Gastrocnemius medialis (tissue), 4 donors: ENCODE results near the gene HOTAIR. TPM values are rescaled to one million over a fixed set of nuclear protein-coding genes. Genes with fewer than 3 reads are reported as not detected.
A peak's percentile ranks its signal among the peaks of the same experiment; 100 is the strongest.

Experiments used
- ATAC-seq, 2 donors: fragments of 150-250 bp; one replicate each; pipeline ENCODE4 v1.9.1; 2016
- DNase-seq, 2 donors: peaks; one replicate each; pipeline ENCODE4 v3.0.0-alpha.2; 2019
- H3K27ac ChIP-seq, 4 donors: fragments of 200-600 bp; sonication (generic); 1 replicate in 1 of 4; 2 replicates in 3 of 4; pipeline ENCODE4 v1.5.1; 2016 to 2018; ENCODE audit warnings: mild to moderate bottlenecking in 2 of 4, moderate library complexity in 1 of 4
- H3K27me3 ChIP-seq, 3 donors: fragments of 200-600 bp; sonication (generic) in 2 of 3; 1 replicate in 1 of 3; 2 replicates in 2 of 3; pipeline versions ENCODE4 v1.5.1 to v1.6.0; 2016 to 2019; ENCODE audit warnings: mild to moderate bottlenecking in 1 of 3, moderate library complexity in 1 of 3
- H3K36me3 ChIP-seq, 2 donors: fragments of 200-600 bp; sonication (generic) in 1 of 2; one replicate each; pipeline ENCODE4 v1.5.1; 2017 to 2018
- H3K4me1 ChIP-seq, 2 donors: fragments of 200-600 bp; sonication (generic) in 1 of 2; one replicate each; pipeline ENCODE4 v1.5.1; 2016 to 2017; ENCODE audit warnings: mild to moderate bottlenecking in 2 of 2
- H3K4me3 ChIP-seq, 4 donors: fragments of 200-600 bp; sonication (generic) in 3 of 4; 1 replicate in 1 of 4; 2 replicates in 3 of 4; pipeline ENCODE4 v1.5.1; 2016 to 2019; ENCODE audit warnings: mild to moderate bottlenecking in 2 of 4
- H3K9me3 ChIP-seq, 3 donors: fragments of 200-600 bp; sonication (generic) in 2 of 3; 1 replicate in 1 of 3; 2 replicates in 2 of 3; pipeline ENCODE4 v1.5.1; 2016 to 2019
- POLR2A ChIP-seq, 2 donors: fragments of 450-650 bp; IDR thresholded peaks; one replicate each; pipeline ENCODE4 v1.6.1; 2017; ENCODE audit warnings: antibody characterized with exemption in 2 of 2, mild to moderate bottlenecking in 2 of 2, moderate library complexity in 2 of 2
- in situ Hi-C, 4 donors: fragments of 200-750 bp; cut with MboI; loops; one replicate each; pipeline versions ENCODE4 v1.15.0 to v1.8.0; 2017; ENCODE audit warnings: low sequenced_read_pairs in 4 of 4
- intact Hi-C: fragments of 100-400 bp; cut with DNase I; formaldehyde crosslinking; loops from one replicate; pipeline ENCODE4 v1.15.1; 2023; ENCODE audit warnings: low total_unique reads
- total RNA-seq, 4 donors: library from RNA; depleted of rRNA; stranded (reverse); fragments of >200 nt; gene quantifications; one replicate each; pipeline versions ENCODE4 v1.1.0 to v1.2.3, GENCODE V29; 2016
- TF ChIP-seq, protein P1 (sequence below), 5 experiments: fragments of 450-650 bp in 3 of 5; fragments of 200-600 bp in 2 of 5; sonication (generic) in 2 of 5; IDR thresholded peaks in 4 of 5; conservative IDR thresholded peaks in 1 of 5; 1 replicate in 4 of 5; 2 replicates in 1 of 5; pipeline ENCODE4 v1.5.1; 2016 to 2019; ENCODE audit warnings: antibody characterized with exemption in 5 of 5, mild to moderate bottlenecking in 3 of 5, moderate library complexity in 3 of 5

HOTAIR gene
- total RNA-seq, 4 donors from 2014 or later, result 0.35 to 0.83 (median 0.56) TPM; not detected in 1

- Histone ChIP-seq H3K4me1 (peaks cover 59 to 74% of the 10 kb centered on the region in 2 donors), H3K27me3 (no peaks in the 10 kb centered on the region), H3K4me3 (peak overlapping the region; percentile 62 to 70 (median 68)), H3K36me3 (no peaks in the 10 kb centered on the region), H3K27ac (peak overlapping the region; percentile 94 to 100 (median 98)), H3K9me3 (no peaks in the 10 kb centered on the region)
- peak in 1 of 2 donors; percentile 5 for ATAC-seq
- TF ChIP-seq, protein P1, sequence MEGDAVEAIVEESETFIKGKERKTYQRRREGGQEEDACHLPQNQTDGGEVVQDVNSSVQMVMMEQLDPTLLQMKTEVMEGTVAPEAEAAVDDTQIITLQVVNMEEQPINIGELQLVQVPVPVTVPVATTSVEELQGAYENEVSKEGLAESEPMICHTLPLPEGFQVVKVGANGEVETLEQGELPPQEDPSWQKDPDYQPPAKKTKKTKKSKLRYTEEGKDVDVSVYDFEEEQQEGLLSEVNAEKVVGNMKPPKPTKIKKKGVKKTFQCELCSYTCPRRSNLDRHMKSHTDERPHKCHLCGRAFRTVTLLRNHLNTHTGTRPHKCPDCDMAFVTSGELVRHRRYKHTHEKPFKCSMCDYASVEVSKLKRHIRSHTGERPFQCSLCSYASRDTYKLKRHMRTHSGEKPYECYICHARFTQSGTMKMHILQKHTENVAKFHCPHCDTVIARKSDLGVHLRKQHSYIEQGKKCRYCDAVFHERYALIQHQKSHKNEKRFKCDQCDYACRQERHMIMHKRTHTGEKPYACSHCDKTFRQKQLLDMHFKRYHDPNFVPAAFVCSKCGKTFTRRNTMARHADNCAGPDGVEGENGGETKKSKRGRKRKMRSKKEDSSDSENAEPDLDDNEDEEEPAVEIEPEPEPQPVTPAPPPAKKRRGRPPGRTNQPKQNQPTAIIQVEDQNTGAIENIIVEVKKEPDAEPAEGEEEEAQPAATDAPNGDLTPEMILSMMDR (IDR thresholded peaks at IDR 0.05 in 4 of 5, conservative IDR thresholded peaks at IDR 0.05 in 1 of 5), result no peak
- TF ChIP-seq POLR2A (IDR thresholded peaks at IDR 0.05), result no peak
- intact Hi-C loops, result loop anchor here (2.0 to 5.0 kb wide), 2 partner anchors 32 to 264 kb away; partner anchors contain the start of genes CBX5 and HNRNPA1
- in situ Hi-C loops, result loop anchor here in 2 of 4 donors (10.0 to 25.0 kb wide), 2 partner anchors 186 to 344 kb away; partner anchors contain the start of gene GPR84 (in 2 of the 2)
- DNase-seq, result peak in 1 of 2 donors; percentile 68
These were observed 43.8 kb upstream of the HOTAIR start for GRCh38 chr12:54018468-54018984.

DNA sequence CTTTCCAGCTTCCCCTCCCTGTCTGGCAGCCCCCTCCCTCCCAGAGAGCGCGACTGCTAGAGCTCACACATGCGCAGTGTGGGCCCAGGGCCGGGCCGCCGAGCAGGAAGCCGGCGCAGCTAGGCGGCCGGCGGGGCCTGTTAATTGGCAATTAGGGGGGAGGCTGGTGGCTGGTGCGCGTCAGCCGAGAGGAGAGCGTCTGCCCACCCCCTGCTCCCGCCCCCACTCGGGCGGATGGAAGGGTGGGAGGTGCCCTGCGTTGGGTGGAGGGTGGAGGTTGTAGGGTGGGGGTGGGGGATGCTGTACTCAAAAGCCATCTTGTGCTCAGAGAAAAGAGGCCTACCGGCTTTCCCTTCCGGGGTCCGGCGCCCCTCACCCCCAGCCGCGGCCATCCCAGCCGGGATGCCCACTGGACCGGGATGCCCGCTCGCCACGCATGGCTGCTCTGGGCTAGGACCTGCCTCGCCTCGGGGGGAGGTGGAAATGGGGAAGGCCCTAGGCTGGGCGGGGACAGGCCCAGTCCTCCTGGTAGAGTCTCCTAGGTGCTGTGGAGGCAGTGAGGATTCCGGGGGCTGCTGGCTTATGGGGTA lies 43.2 kb upstream of the HOTAIR start:
- H3K27ac ChIP-seq, result peak overlapping the region; percentile 94 to 100 (median 98)
- peak; percentile 80 to 86 for DNase-seq
- H3K4me3 ChIP-seq, result peak overlapping the region; percentile 62 to 70 (median 68)
- no peaks in the 10 kb centered on the region for H3K36me3 ChIP-seq
- no peaks in the 10 kb centered on the region for H3K9me3 ChIP-seq
- intact Hi-C loops (loop anchor here (2.0 to 5.0 kb wide), 2 partner anchors 31 to 264 kb away; partner anchors contain the start of genes CBX5 and HNRNPA1), in situ Hi-C loops (loop anchor here in 2 of 4 donors (10.0 to 25.0 kb wide), 2 partner anchors 187 to 344 kb away; partner anchors contain the start of gene GPR84 (in 2 of the 2))
- no peaks in the 10 kb centered on the region for H3K27me3 ChIP-seq
- TF ChIP-seq POLR2A (IDR thresholded peaks at IDR 0.05), result peak; percentile 84 to 89
- TF ChIP-seq, protein P1 (IDR thresholded peaks at IDR 0.05 in 4 of 5, conservative IDR thresholded peaks at IDR 0.05 in 1 of 5), result peak in 1 of 5 experiments; percentile 26
- peaks cover 59 to 71% of the 10 kb centered on the region in 2 donors for H3K4me1 ChIP-seq
- ATAC-seq, result peak; percentile 49 to 56

- TF ChIP-seq POLR2A (IDR thresholded peaks at IDR 0.05), result no peak
- TF ChIP-seq, protein P1 (IDR thresholded peaks at IDR 0.05 in 4 of 5, conservative IDR thresholded peaks at IDR 0.05 in 1 of 5), result no peak
- peak overlapping the region; percentile 62 to 70 (median 68) for H3K4me3 ChIP-seq
- H3K4me1 ChIP-seq, result peaks cover 56 to 63% of the 10 kb centered on the region in 2 donors
- no peaks in the 10 kb centered on the region for H3K9me3 ChIP-seq
- H3K27me3 ChIP-seq, result no peaks in the 10 kb centered on the region
- peak overlapping the region; percentile 94 to 100 (median 98) for H3K27ac ChIP-seq
- peak; percentile 49 to 51 for ATAC-seq
- no peaks in the 10 kb centered on the region for H3K36me3 ChIP-seq
- in situ Hi-C loops, result loop anchor here in 2 of 4 donors (10.0 to 25.0 kb wide), 2 partner anchors 188 to 345 kb away; partner anchors contain the start of gene GPR84 (in 2 of the 2)
- intact Hi-C loops, result loop anchor here (5.0 kb wide), 1 partner anchor 265 kb away; the partner anchor contains the start of genes CBX5 and HNRNPA1
- DNase-seq, result peak; percentile 73 to 88
These were observed 42.5 kb upstream of the HOTAIR start for GRCh38 chr12:54017027-54017788.

DNA sequence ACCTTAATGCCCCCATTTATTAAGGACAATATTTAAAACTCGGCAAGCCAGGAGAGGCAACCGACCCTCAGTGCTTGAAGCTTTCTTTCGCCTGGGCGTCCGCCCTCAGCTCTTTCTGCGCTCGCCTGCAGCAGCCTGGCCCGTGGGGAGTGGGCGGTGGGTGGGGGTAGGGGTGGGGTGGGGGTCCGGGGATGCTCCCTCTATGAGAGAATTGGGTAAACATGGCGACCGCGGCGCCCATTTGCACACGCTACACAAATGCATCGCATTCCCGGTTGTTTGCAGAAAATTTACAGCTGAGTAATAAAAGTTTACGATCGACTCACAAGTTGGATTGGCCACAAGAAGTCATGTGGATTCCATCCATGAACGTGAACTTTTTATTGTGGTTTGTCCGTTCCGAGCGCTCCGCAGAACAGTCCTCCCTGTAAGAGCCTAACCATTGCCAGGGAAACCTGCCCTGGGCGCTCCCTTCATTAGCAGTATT lies 41.8 kb upstream of the HOTAIR start:
- intact Hi-C loops, result loop anchor here (5.0 kb wide), 1 partner anchor 266 kb away; the partner anchor contains the start of genes CBX5 and HNRNPA1
- in situ Hi-C loops, result loop anchor here in 2 of 4 donors (10.0 to 25.0 kb wide), 2 partner anchors 188 to 346 kb away; partner anchors contain the start of gene GPR84 (in 2 of the 2)
- no peaks in the 10 kb centered on the region for H3K36me3 ChIP-seq
- H3K27me3 ChIP-seq, result no peaks in the 10 kb centered on the region
- peaks cover 52 to 61% of the 10 kb centered on the region in 2 donors for H3K4me1 ChIP-seq
- H3K4me3 ChIP-seq, result peak overlapping the region; percentile 62 to 70 (median 68)
- ATAC-seq (no peak), DNase-seq (no peak)
- TF ChIP-seq POLR2A (IDR thresholded peaks at IDR 0.05), result peak in 1 of 2 donors; percentile 15
- TF ChIP-seq, protein P1 (IDR thresholded peaks at IDR 0.05 in 4 of 5, conservative IDR thresholded peaks at IDR 0.05 in 1 of 5), result no peak
- peak overlapping the region; percentile 94 to 100 (median 98) for H3K27ac ChIP-seq
- H3K9me3 ChIP-seq, result no peaks in the 10 kb centered on the region
